Tibial nerve (tissue), 4 donors: ENCODE measurements around the gene CFAP410. TPM values are rescaled to one million over a fixed set of nuclear protein-coding genes. Genes with fewer than 3 reads are reported as not detected.
A peak's percentile ranks its signal among the peaks of the same experiment; 100 is the strongest.

ENCODE experiments used
- DNase-seq, 2 donors: peaks; one replicate each; pipeline ENCODE4 v3.0.0-alpha.2; 2019; ENCODE audit warnings: low spot score in 2 of 2
- H3K27ac ChIP-seq, 4 donors: fragments of 200-600 bp; sonication (generic) in 3 of 4; one replicate each; pipeline ENCODE4 v1.5.1; 2017 to 2019; ENCODE audit warnings: mild to moderate bottlenecking in 1 of 4
- H3K27me3 ChIP-seq, 2 donors: fragments of 200-600 bp; sonication (generic) in 1 of 2; one replicate each; pipeline versions ENCODE4 v1.5.1 to v1.6.0; 2017 to 2019
- H3K36me3 ChIP-seq, 3 donors: fragments of 200-600 bp; sonication (generic); one replicate each; pipeline ENCODE4 v1.5.1; 2018 to 2019
- H3K4me1 ChIP-seq, 4 donors: fragments of 200-600 bp; sonication (generic) in 3 of 4; one replicate each; pipeline ENCODE4 v1.5.1; 2017 to 2019
- H3K4me3 ChIP-seq, 4 donors: fragments of 200-600 bp; sonication (generic) in 3 of 4; one replicate each; pipeline ENCODE4 v1.5.1; 2017 to 2019; ENCODE audit warnings: mild to moderate bottlenecking in 1 of 4, moderate library complexity in 1 of 4
- H3K9me3 ChIP-seq, 4 donors: fragments of 200-600 bp; sonication (generic) in 3 of 4; one replicate each; pipeline ENCODE4 v1.5.1; 2017 to 2019
- EP300 ChIP-seq, 2 donors: sonication (generic); formaldehyde crosslinking; IDR thresholded peaks; one replicate each; pipeline ENCODE4 v1.6.1; 2017; ENCODE audit warnings: antibody characterized with exemption in 2 of 2, mild to moderate bottlenecking in 1 of 2
- POLR2A ChIP-seq, 2 donors: fragments of 450-650 bp; IDR thresholded peaks; one replicate each; pipeline ENCODE4 v1.6.1; 2017; ENCODE audit warnings: antibody characterized with exemption in 2 of 2, mild to moderate bottlenecking in 2 of 2, moderate library complexity in 2 of 2
- WGBS, 2 donors: methylation state at CpG; one replicate each; pipeline ENCODE4 v1.1.5; 2018; 5-methylcytosine and 5-hydroxymethylcytosine counted together
- total RNA-seq, 4 donors: library from RNA; depleted of rRNA; stranded (reverse); fragments of >200 nt; gene quantifications; one replicate each; pipeline ENCODE4 v1.1.0, GENCODE V29; 2016
- TF ChIP-seq, protein P1 (sequence below), 5 experiments: fragments of 200-600 bp in 3 of 5; fragments of 450-650 bp in 2 of 5; sonication (generic) in 3 of 5; IDR thresholded peaks; one replicate each; pipeline ENCODE4 v1.5.1; 2016 to 2019; ENCODE audit warnings: antibody characterized with exemption in 5 of 5, mild to moderate bottlenecking in 3 of 5, moderate library complexity in 2 of 5

Gene CFAP410
- total RNA-seq, 4 donors from 2014 or later, result 38.0 to 69.8 (median 61.2) TPM

DNA sequence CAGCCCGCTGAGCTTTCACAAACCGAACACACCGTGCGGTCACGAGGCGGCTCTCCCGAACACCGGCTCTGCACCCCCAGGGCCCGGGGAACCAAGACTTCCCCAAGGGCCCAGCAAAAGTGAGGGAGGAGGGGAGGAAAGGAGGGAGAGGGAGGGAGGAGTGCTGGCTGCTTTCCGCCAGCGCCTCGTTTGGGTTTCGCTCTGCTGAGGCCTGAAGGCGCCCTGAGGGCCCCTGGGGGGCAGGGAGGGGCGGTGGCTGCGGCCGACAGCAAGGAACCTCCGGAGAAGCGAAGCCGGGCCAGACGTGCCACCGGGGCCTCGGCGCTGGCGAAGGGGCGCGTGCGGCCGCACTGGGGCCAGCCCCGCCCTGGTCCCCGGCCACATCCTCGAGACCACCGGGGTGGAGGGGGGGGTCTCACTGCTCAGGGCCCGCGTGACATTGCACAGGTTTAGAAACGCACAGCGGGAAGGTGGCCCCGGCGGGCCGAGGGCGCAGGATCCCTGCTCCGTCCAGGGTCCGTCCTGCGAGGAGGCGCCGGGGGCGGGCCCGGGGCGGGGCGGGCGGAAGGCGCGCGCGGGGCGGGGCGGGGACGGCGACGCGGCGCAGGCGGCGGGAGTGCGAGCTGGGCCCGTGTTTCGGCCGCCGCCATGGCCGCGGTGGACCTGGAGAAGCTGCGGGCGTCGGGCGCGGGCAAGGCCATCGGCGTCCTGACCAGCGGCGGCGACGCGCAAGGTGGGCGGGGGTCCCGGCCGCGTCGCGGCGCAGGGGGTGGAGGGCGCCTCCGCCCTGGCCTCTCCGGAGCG, 39.5 kb downstream of the CFAP410 start, which contains the start of gene PFKL:
PFKL (plus strand) TSS at position 596 of the 804 bp plus-strand sequence; CDS start at position 649, 53 bp downstream.
- Histone ChIP-seq H3K9me3 (no peaks in the 10 kb centered on the region), H3K27me3 (no peaks in the 10 kb centered on the region), H3K27ac (peak within 1 kb of the TSS; percentile 70 to 98 (median 94)), H3K4me3 (peak within 1 kb of the TSS; percentile 55 to 97 (median 72)), H3K4me1 (peaks cover 0 to 72% (median 54%) of the 10 kb centered on the region in 4 donors), H3K36me3 (no peaks in the 10 kb centered on the region)
- DNase-seq, result peak; percentile 45 to 49
- 1% methylated on average over 31 to 44 of the region's 94 CpGs for WGBS, 2 donors
- TF ChIP-seq, protein P1, sequence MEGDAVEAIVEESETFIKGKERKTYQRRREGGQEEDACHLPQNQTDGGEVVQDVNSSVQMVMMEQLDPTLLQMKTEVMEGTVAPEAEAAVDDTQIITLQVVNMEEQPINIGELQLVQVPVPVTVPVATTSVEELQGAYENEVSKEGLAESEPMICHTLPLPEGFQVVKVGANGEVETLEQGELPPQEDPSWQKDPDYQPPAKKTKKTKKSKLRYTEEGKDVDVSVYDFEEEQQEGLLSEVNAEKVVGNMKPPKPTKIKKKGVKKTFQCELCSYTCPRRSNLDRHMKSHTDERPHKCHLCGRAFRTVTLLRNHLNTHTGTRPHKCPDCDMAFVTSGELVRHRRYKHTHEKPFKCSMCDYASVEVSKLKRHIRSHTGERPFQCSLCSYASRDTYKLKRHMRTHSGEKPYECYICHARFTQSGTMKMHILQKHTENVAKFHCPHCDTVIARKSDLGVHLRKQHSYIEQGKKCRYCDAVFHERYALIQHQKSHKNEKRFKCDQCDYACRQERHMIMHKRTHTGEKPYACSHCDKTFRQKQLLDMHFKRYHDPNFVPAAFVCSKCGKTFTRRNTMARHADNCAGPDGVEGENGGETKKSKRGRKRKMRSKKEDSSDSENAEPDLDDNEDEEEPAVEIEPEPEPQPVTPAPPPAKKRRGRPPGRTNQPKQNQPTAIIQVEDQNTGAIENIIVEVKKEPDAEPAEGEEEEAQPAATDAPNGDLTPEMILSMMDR (IDR thresholded peaks at IDR 0.05), result peak in 2 of 5 experiments; percentile 18 to 36
- peak in 1 of 2 donors; percentile 66 for TF ChIP-seq EP300 (IDR thresholded peaks at IDR 0.05)
- peak in 1 of 2 donors; percentile 57 for TF ChIP-seq POLR2A (IDR thresholded peaks at IDR 0.05)

GRCh38 chr21:44299085-44299457, 40.1 kb downstream of the CFAP410 start:
- Histone ChIP-seq H3K27ac (peak overlapping the region; percentile 70 to 98 (median 94)), H3K4me1 (peaks cover 0 to 71% (median 52%) of the 10 kb centered on the region in 4 donors), H3K36me3 (no peaks in the 10 kb centered on the region), H3K27me3 (no peaks in the 10 kb centered on the region), H3K4me3 (peak overlapping the region; percentile 55 to 97 (median 72)), H3K9me3 (no peaks in the 10 kb centered on the region)
- no peak for DNase-seq
- TF ChIP-seq EP300 (IDR thresholded peaks at IDR 0.05) (no peak), POLR2A (IDR thresholded peaks at IDR 0.05) (no peak)
- TF ChIP-seq, protein P1 (IDR thresholded peaks at IDR 0.05), result no peak
- 28 to 30% methylated on average over 10 of the region's 10 CpGs for WGBS, 2 donors

GRCh38 chr21:44298301-44298700, 40.9 kb downstream of the CFAP410 start:
- whole genome bisulfite sequencing, 2 donors, result 88 to 90% methylated on average over 2 of the region's 2 CpGs
- Histone ChIP-seq H3K36me3 (no peaks in the 10 kb centered on the region), H3K4me3 (no peak overlapping the region), H3K27me3 (no peaks in the 10 kb centered on the region), H3K27ac (peak overlapping the region in 2 of 4 donors; percentile 40 to 65), H3K4me1 (peaks cover 0 to 63% (median 45%) of the 10 kb centered on the region in 4 donors), H3K9me3 (no peaks in the 10 kb centered on the region)
- TF ChIP-seq POLR2A (IDR thresholded peaks at IDR 0.05) (no peak), EP300 (IDR thresholded peaks at IDR 0.05) (no peak)
- TF ChIP-seq, protein P1 (IDR thresholded peaks at IDR 0.05), result no peak
- DNase-seq, result no peak

DNA sequence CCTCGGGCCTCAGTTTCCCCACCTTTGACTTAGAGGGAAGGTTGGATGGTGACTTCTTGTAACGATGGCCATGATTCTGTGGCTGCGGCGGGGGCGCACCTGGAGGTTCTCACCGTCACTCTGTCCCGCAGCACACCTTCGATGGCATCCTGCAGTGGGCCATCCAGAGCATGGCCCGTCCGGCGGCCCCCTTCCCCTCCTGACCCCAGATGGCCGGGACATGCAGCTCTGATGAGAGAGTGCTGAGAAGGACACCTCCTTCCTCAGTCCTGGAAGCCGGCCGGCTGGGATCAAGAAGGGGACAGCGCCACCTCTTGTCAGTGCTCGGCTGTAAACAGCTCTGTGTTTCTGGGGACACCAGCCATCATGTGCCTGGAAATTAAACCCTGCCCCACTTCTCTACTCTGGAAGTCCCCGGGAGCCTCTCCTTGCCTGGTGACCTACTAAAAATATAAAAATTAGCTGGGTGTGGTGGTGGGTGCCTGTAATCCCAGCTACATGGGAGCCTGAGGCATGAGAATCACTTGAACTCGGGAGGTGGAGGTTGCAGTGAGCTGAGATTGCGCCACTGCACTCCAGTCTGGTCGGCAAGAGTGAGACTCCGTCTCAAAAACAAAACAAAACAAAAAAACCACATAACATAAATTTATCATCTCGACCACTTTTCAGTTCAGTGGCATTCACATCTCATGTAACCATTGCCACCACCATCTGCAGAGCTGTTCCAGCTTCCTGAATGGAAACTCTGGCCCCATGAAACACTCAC, 41.5 kb downstream of the CFAP410 start:
- Histone ChIP-seq H3K27ac (peak overlapping the region in 2 of 4 donors; percentile 40 to 65), H3K36me3 (no peaks in the 10 kb centered on the region), H3K4me1 (peaks cover 0 to 57% (median 39%) of the 10 kb centered on the region in 4 donors), H3K9me3 (no peaks in the 10 kb centered on the region), H3K27me3 (no peaks in the 10 kb centered on the region), H3K4me3 (no peak overlapping the region)
- DNase-seq, result peak; percentile 75 to 91
- 27 to 31% methylated on average over 20 to 22 of the region's 22 CpGs for WGBS, 2 donors
- TF ChIP-seq, protein P1 (IDR thresholded peaks at IDR 0.05), result peak; percentile 76 to 90 (median 84)
- TF ChIP-seq POLR2A (IDR thresholded peaks at IDR 0.05), result no peak
- peak; percentile 45 for TF ChIP-seq EP300 (IDR thresholded peaks at IDR 0.05)
